DND-41 (cell line): ENCODE data around the gene NOTCH2.
"Not testable (repeated sequence)": the region's sequence is repeated elsewhere in the genome, so short reads cannot be mapped to it uniquely, and the experiment has no call there.

Experiments used
- CTCF ChIP-seq: IDR thresholded peaks from 2 replicates; pipeline ENCODE4 v1.5.1; 2012; ENCODE audit warnings: borderline replicate concordance, low read length, moderate library complexity, mild to moderate bottlenecking; ENCODE audit not compliant: poor library complexity, severe bottlenecking; ENCODE audit errors: extremely low read depth
- EZH2 ChIP-seq: IDR thresholded peaks from 3 replicates; pipeline ENCODE4 v1.6.1; 2012; ENCODE audit warnings: borderline replicate concordance, low read depth, mild to moderate bottlenecking, moderate library complexity, low read length, inconsistent platforms; ENCODE audit not compliant: severe bottlenecking

GRCh38 chr1:120109180-120109579 lies 39.7 kb upstream of the NOTCH2 start:
- TF ChIP-seq CTCF, EZH2: not testable (repeated sequence)
